OCI-LY7 (cell line): ENCODE measurements around the gene UNC13A. TPM values are rescaled to one million over a fixed set of nuclear protein-coding genes. Genes with fewer than 3 reads are reported as not detected.

ENCODE experiments used
- BruUV-seq: library from RNA; stranded (reverse); fragments of 400-500 nt; replicated peaks from 2 replicates; lab custom pipeline; 2021; lab: Mats Ljungman, UMichigan
- CTCF ChIA-PET: fragments of 300-600 bp; sonication (Branson Sonifier 250); formaldehyde crosslinking; loops from one replicate; lab custom pipeline; 2022; ENCODE audit warnings: antibody characterized with exemption; ENCODE audit not compliant: unreplicated experiment; lab: Charles Lee
- POLR2A ChIA-PET: fragments of 300-600 bp; sonication (Branson Sonifier 250); formaldehyde crosslinking; loops from one replicate; lab custom pipeline; 2022; ENCODE audit warnings: antibody characterized with exemption; lab: Charles Lee
- DNase-seq: peaks from one replicate; pipeline ENCODE4 v3.0.0-alpha.2; 2015; ENCODE audit warnings: low spot score
- H2AFZ ChIP-seq: fragments of 200-600 bp; sonication (generic), shearing (Covaris generic); 2 replicates; pipeline ENCODE4 v1.6.1; 2014; ENCODE audit warnings: mild to moderate bottlenecking, antibody characterized with exemption, low read length, moderate library complexity
- H3K27ac ChIP-seq: fragments of 200-600 bp; sonication (generic); 2 replicates; pipeline ENCODE4 v1.5.1; 2014; ENCODE audit warnings: mixed run types, low read depth, mild to moderate bottlenecking, moderate library complexity, low read length, inconsistent platforms; ENCODE audit not compliant: poor library complexity, severe bottlenecking
- H3K36me3 ChIP-seq: fragments of 200-600 bp; sonication (generic); 2 replicates; pipeline ENCODE4 v1.6.1; 2014; ENCODE audit warnings: mild to moderate bottlenecking, antibody characterized with exemption, low read length, moderate library complexity, mixed read lengths; ENCODE audit not compliant: insufficient read depth
- H3K4me1 ChIP-seq: fragments of 200-600 bp; sonication (generic); 2 replicates; pipeline ENCODE4 v1.5.1; 2014; ENCODE audit warnings: mild to moderate bottlenecking, low read length; ENCODE audit not compliant: insufficient read depth, poor library complexity, severe bottlenecking
- H3K4me2 ChIP-seq: fragments of 200-600 bp; sonication (generic); 2 replicates; pipeline ENCODE4 v1.6.1; 2014; ENCODE audit warnings: mild to moderate bottlenecking, low read length
- H3K4me3 ChIP-seq: fragments of 200-600 bp; sonication (generic); 2 replicates; pipeline ENCODE4 v1.5.1; 2014; ENCODE audit warnings: mild to moderate bottlenecking, low read depth, low read length; ENCODE audit not compliant: poor library complexity, severe bottlenecking
- H3K79me2 ChIP-seq: fragments of 200-600 bp; sonication (generic); 2 replicates; pipeline ENCODE4 v1.6.1; 2016; ENCODE audit warnings: low read depth, mild to moderate bottlenecking, low read length, moderate library complexity, mixed read lengths; ENCODE audit not compliant: insufficient read depth
- H3K9me2 ChIP-seq: fragments of 200-600 bp; sonication (generic); 2 replicates; pipeline ENCODE4 v1.6.1; 2016; ENCODE audit warnings: mild to moderate bottlenecking, low read length, mixed read lengths; ENCODE audit not compliant: insufficient read depth
- H3K9me3 ChIP-seq: fragments of 200-600 bp; sonication (generic); 2 replicates; pipeline ENCODE4 v1.6.1; 2014; ENCODE audit warnings: mild to moderate bottlenecking, mixed run types, low read length, mixed read lengths
- H4K20me1 ChIP-seq: fragments of 200-600 bp; sonication (generic); 2 replicates; pipeline ENCODE4 v1.6.1; 2014; ENCODE audit warnings: mild to moderate bottlenecking, antibody characterized with exemption, low read length, moderate library complexity, mixed read lengths; ENCODE audit not compliant: insufficient read depth
- EZH2phosphoT487 ChIP-seq: fragments of 200-600 bp; sonication (generic); IDR thresholded peaks from 2 replicates; pipeline ENCODE4 v1.6.1; 2018; ENCODE audit warnings: low read depth, borderline replicate concordance, mild to moderate bottlenecking, mixed run types, antibody characterized with exemption, low read length, moderate library complexity, mixed read lengths
- intact Hi-C: fragments of 100-400 bp; cut with micrococcal nuclease; formaldehyde crosslinking; loops from one replicate; pipeline ENCODE4 v1.10.0; 2022; ENCODE audit not compliant: unreplicated experiment
- total RNA-seq, 2 experiments: library from RNA; depleted of rRNA in 1 of 2; stranded (reverse); fragments of >200 nt in 1 of 2; shearing (Covaris generic) in 1 of 2; gene quantifications; 2 replicates each; pipeline ENCODE4 v1.2.3, GENCODE V29; 2014 to 2022
- TF ChIP-seq, protein P1 (sequence below): fragments of 200-600 bp; sonication (generic); conservative IDR thresholded peaks from 2 replicates; pipeline ENCODE4 v1.5.1; 2014; ENCODE audit warnings: mild to moderate bottlenecking, antibody characterized with exemption, low read length, moderate library complexity, mixed read lengths

The UNC13A gene
- total RNA-seq, 2 experiments from 2014 or later = 0.72 to 0.92 TPM

DNA sequence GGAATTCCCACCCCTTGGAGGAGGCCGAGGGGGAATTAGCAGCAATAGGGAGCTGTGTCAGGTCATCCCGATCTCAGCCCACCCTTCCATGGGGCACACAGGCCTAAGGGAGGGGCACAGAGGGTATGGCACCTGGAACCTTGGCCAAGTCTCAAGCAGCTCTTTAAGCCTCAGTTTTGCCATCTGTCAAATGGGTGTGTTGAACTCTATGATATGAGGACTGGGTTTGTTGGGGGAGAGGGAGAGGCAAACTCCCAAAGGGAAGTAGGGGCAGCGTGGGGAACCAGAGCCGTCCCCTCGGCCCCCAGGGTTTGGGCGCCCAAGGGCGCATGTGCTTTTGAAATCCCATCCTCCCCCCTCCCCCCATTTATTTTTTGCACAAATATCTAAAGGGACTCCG is 83.0 kb downstream of the UNC13A start:
- BruUV-seq = no TSS peak
- H3K9me2 ChIP-seq = no peaks in the 10 kb centered on the region
- H3K36me3 ChIP-seq = no peaks in the 10 kb centered on the region
- H2AFZ ChIP-seq = peak overlapping the region; percentile 64; the same call in 1 of the 2 replicates
- TF ChIP-seq EZH2phosphoT487 = no peak
- TF ChIP-seq, protein P1, sequence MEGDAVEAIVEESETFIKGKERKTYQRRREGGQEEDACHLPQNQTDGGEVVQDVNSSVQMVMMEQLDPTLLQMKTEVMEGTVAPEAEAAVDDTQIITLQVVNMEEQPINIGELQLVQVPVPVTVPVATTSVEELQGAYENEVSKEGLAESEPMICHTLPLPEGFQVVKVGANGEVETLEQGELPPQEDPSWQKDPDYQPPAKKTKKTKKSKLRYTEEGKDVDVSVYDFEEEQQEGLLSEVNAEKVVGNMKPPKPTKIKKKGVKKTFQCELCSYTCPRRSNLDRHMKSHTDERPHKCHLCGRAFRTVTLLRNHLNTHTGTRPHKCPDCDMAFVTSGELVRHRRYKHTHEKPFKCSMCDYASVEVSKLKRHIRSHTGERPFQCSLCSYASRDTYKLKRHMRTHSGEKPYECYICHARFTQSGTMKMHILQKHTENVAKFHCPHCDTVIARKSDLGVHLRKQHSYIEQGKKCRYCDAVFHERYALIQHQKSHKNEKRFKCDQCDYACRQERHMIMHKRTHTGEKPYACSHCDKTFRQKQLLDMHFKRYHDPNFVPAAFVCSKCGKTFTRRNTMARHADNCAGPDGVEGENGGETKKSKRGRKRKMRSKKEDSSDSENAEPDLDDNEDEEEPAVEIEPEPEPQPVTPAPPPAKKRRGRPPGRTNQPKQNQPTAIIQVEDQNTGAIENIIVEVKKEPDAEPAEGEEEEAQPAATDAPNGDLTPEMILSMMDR = no peak
- H3K4me3 ChIP-seq = peak overlapping the region; percentile 69
- H3K9me3 ChIP-seq = no peaks in the 10 kb centered on the region
- DNase-seq = no peak
- peak overlapping the region; percentile 82 for H3K4me2 ChIP-seq
- ChIA-PET POLR2A (interaction anchor here (0.6 to 2.4 kb wide), 3 partner anchors 17 to 254 kb away, joined by 3 to 9 read pairs (median 3); no protein-coding TSS in a partner anchor), CTCF (no interaction called here)
- no peaks in the 10 kb centered on the region for H3K79me2 ChIP-seq
- H4K20me1 ChIP-seq = no peaks in the 10 kb centered on the region
- peak overlapping the region; percentile 78 for H3K27ac ChIP-seq
- H3K4me1 ChIP-seq = peaks cover 26% of the 10 kb centered on the region
- intact Hi-C loops = loop anchor here (5.0 kb wide), 1 partner anchor 252 kb away; the partner anchor contains the start of gene RPL18A

DNA sequence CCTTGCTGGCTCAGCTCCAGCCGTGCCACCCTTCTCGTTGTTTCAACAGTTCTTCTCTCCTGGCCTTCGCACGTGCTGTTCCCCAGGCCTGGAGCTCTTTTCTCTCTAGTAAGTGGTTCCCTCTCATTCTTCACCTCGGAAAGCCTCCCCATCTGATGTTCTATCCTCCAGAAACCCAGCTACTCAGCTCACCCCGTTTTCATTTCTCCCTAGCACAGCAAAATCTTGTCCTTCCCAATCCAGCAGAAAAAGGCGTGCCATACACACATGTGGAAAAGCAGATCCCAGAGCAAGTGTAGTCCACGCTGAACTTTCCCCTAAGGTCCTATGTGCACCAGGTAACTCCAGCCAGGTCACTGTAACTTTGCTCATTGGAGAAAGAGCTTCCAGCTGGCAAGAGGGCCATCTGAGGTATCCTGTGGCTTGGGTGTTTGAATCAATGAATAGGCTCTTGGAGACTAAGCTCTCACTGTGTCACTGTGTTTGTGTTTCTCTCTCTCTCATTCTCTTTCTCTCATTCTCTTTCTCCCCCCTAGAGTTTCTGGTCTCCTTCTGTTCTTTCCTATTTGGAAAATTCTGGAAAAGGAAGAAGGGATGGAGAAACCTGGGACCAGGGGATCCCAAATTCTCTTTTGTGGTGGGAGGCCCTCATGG is 83.7 kb downstream of the UNC13A start:
- no peaks in the 10 kb centered on the region for H3K36me3 ChIP-seq
- peaks cover 26% of the 10 kb centered on the region for H3K4me1 ChIP-seq
- ChIA-PET CTCF (no interaction called here), POLR2A (interaction anchor here (0.6 to 2.4 kb wide), 2 partner anchors 17 to 255 kb away, joined by 3 to 9 read pairs; no protein-coding TSS in a partner anchor)
- no peaks in the 10 kb centered on the region for H3K79me2 ChIP-seq
- H3K4me3 ChIP-seq = no peak overlapping the region
- TF ChIP-seq, protein P1 = no peak
- TF ChIP-seq EZH2phosphoT487 = no peak
- no peaks in the 10 kb centered on the region for H4K20me1 ChIP-seq
- H3K9me3 ChIP-seq = no peaks in the 10 kb centered on the region
- no peaks in the 10 kb centered on the region for H3K9me2 ChIP-seq
- H3K4me2 ChIP-seq = no peak overlapping the region
- BruUV-seq = no TSS peak
- DNase-seq = no peak
- no peak overlapping the region for H3K27ac ChIP-seq
- H2AFZ ChIP-seq = no peak overlapping the region
- intact Hi-C loops = loop anchor here (5.0 kb wide), 1 partner anchor 253 kb away; the partner anchor contains the start of gene RPL18A
